LNCAP (cell line): ENCODE measurements around the gene AQP2.

ENCODE experiments used
- CTCF ChIP-seq: fragments of 450-650 bp; IDR thresholded peaks from 2 replicates; pipeline ENCODE4 v1.5.1; 2017; ENCODE audit warnings: mild to moderate bottlenecking

AQP2 gene

GRCh38 chr12:49912345-49913255 lies 37.9 kb upstream of the AQP2 start:
- no peak for TF ChIP-seq CTCF

- TF ChIP-seq CTCF, result no peak
These were observed 34.2 kb upstream of the AQP2 start for GRCh38 chr12:49916129-49916919.

DNA sequence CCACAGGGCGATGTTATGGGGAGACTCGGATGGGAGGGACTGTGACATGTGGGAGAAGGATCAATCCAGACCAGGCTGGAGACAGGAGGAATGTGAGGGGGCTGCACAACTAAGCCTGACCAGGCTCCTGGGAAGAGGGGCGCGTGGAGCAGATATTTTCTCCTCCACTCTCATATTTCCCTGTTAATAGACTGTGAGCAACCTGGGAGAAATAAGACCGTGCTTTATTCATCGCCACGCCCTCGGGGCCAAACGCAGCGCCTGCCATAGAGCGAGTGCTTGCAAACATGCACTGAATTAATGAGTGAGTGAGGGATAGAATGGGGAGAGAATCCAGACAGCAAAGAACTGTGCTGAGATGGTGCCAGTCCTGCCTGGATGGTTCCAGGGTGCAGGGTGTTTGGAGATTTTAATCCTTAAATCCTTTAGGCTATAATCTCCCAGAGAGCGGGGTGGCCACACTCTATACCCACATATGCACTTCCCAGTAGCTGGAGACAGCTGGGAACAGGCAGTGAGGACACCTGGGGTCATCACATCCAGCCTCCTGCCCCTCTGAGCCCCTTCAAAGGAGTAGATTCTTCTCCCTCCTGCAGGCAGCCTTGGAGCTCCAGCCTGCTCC lies 33.3 kb upstream of the AQP2 start:
- no peak for TF ChIP-seq CTCF

DNA sequence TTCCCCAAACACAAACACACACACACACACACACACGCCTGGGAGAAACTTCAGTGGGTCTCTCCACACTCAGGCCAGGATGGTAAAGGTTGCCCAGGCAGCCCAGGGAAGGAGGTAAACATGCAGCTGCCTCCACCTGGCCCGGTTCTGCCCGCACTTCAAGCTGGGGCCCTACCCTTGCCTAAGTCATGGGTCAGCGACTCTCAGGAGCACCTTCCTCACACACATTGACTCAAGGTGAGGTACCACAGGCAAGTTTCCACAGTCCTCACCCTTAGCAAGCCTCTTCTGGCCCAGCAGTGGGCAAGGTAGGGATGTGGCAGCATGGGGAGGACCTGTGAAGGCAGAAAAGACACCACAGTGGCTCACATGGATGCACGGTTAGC lies 32.8 kb upstream of the AQP2 start:
- no peak for TF ChIP-seq CTCF

- no peak for TF ChIP-seq CTCF
These were observed 30.2 kb upstream of the AQP2 start for GRCh38 chr12:49920241-49920914.

DNA sequence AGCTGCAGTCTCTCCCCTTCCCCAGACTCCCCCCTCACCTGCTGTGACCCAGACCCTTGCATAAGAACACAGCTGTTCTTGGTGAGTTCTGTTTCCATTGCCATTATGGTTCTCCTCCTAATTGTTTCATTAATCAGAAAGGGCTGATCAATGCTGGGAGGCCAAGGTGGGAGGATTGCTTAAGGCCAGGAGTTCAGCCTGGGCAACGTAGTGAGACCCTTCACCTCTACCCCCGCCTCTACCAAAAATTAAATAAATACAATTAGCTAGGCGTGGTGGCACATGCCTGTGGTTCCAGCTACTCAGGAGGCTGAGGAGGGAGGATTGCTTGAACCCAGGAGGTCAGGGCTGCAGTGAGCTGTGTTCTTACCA lies 29.6 kb upstream of the AQP2 start:
- TF ChIP-seq CTCF, result no peak

DNA sequence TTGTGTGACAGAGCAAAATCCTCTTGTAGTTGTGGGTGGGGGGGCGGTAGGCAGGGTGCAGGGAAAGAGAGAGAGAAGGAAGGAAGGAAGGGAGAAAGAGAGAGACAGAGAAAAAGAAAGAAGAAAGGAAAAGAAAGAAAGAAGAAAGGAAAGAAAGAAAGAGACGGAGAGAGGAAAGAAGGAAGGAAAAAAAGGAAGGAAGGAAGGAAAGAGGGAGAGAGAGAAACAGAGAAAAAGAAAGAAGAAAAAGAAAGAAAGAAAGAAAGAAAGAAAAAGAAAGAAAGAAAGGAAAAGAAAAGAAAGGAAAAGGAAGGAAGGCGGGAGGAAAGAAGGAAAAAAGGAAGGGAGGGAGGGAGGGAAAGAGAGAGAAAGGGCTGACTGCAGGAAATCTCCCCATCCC lies 29.2 kb upstream of the AQP2 start:
- no peak for TF ChIP-seq CTCF
